OCI-LY7 (cell line): ENCODE measurements around the gene FOXA2. TPM values are rescaled to one million over a fixed set of nuclear protein-coding genes. Genes with fewer than 3 reads are reported as not detected.
"Not testable (repeated sequence)": the region's sequence is repeated elsewhere in the genome, so short reads cannot be mapped to it uniquely, and the experiment has no call there.

ENCODE experiments used
- BruUV-seq: library from RNA; stranded (reverse); fragments of 400-500 nt; replicated peaks from 2 replicates; lab custom pipeline; 2021; lab: Mats Ljungman, UMichigan
- CTCF ChIA-PET: fragments of 300-600 bp; sonication (Branson Sonifier 250); formaldehyde crosslinking; loops from one replicate; lab custom pipeline; 2022; ENCODE audit warnings: antibody characterized with exemption; ENCODE audit not compliant: unreplicated experiment; lab: Charles Lee
- POLR2A ChIA-PET: fragments of 300-600 bp; sonication (Branson Sonifier 250); formaldehyde crosslinking; loops from one replicate; lab custom pipeline; 2022; ENCODE audit warnings: antibody characterized with exemption; lab: Charles Lee
- DNase-seq: peaks from one replicate; pipeline ENCODE4 v3.0.0-alpha.2; 2015; ENCODE audit warnings: low spot score
- H2AFZ ChIP-seq: fragments of 200-600 bp; sonication (generic), shearing (Covaris generic); 2 replicates; pipeline ENCODE4 v1.6.1; 2014; ENCODE audit warnings: mild to moderate bottlenecking, antibody characterized with exemption, low read length, moderate library complexity
- H3K27ac ChIP-seq: fragments of 200-600 bp; sonication (generic); 2 replicates; pipeline ENCODE4 v1.5.1; 2014; ENCODE audit warnings: mixed run types, low read depth, mild to moderate bottlenecking, moderate library complexity, low read length, inconsistent platforms; ENCODE audit not compliant: poor library complexity, severe bottlenecking
- H3K36me3 ChIP-seq: fragments of 200-600 bp; sonication (generic); 2 replicates; pipeline ENCODE4 v1.6.1; 2014; ENCODE audit warnings: mild to moderate bottlenecking, antibody characterized with exemption, low read length, moderate library complexity, mixed read lengths; ENCODE audit not compliant: insufficient read depth
- H3K4me1 ChIP-seq: fragments of 200-600 bp; sonication (generic); 2 replicates; pipeline ENCODE4 v1.5.1; 2014; ENCODE audit warnings: mild to moderate bottlenecking, low read length; ENCODE audit not compliant: insufficient read depth, poor library complexity, severe bottlenecking
- H3K4me2 ChIP-seq: fragments of 200-600 bp; sonication (generic); 2 replicates; pipeline ENCODE4 v1.6.1; 2014; ENCODE audit warnings: mild to moderate bottlenecking, low read length
- H3K4me3 ChIP-seq: fragments of 200-600 bp; sonication (generic); 2 replicates; pipeline ENCODE4 v1.5.1; 2014; ENCODE audit warnings: mild to moderate bottlenecking, low read depth, low read length; ENCODE audit not compliant: poor library complexity, severe bottlenecking
- H3K79me2 ChIP-seq: fragments of 200-600 bp; sonication (generic); 2 replicates; pipeline ENCODE4 v1.6.1; 2016; ENCODE audit warnings: low read depth, mild to moderate bottlenecking, low read length, moderate library complexity, mixed read lengths; ENCODE audit not compliant: insufficient read depth
- H3K9me2 ChIP-seq: fragments of 200-600 bp; sonication (generic); 2 replicates; pipeline ENCODE4 v1.6.1; 2016; ENCODE audit warnings: mild to moderate bottlenecking, low read length, mixed read lengths; ENCODE audit not compliant: insufficient read depth
- H3K9me3 ChIP-seq: fragments of 200-600 bp; sonication (generic); 2 replicates; pipeline ENCODE4 v1.6.1; 2014; ENCODE audit warnings: mild to moderate bottlenecking, mixed run types, low read length, mixed read lengths
- H4K20me1 ChIP-seq: fragments of 200-600 bp; sonication (generic); 2 replicates; pipeline ENCODE4 v1.6.1; 2014; ENCODE audit warnings: mild to moderate bottlenecking, antibody characterized with exemption, low read length, moderate library complexity, mixed read lengths; ENCODE audit not compliant: insufficient read depth
- CTCF ChIP-seq: fragments of 200-600 bp; sonication (generic); conservative IDR thresholded peaks from 2 replicates; pipeline ENCODE4 v1.5.1; 2014; ENCODE audit warnings: mild to moderate bottlenecking, antibody characterized with exemption, low read length, moderate library complexity, mixed read lengths
- EZH2phosphoT487 ChIP-seq: fragments of 200-600 bp; sonication (generic); IDR thresholded peaks from 2 replicates; pipeline ENCODE4 v1.6.1; 2018; ENCODE audit warnings: low read depth, borderline replicate concordance, mild to moderate bottlenecking, mixed run types, antibody characterized with exemption, low read length, moderate library complexity, mixed read lengths
- intact Hi-C: fragments of 100-400 bp; cut with micrococcal nuclease; formaldehyde crosslinking; loops from one replicate; pipeline ENCODE4 v1.10.0; 2022; ENCODE audit not compliant: unreplicated experiment
- total RNA-seq, 2 experiments: library from RNA; depleted of rRNA in 1 of 2; stranded (reverse); fragments of >200 nt in 1 of 2; shearing (Covaris generic) in 1 of 2; gene quantifications; 2 replicates each; pipeline ENCODE4 v1.2.3, GENCODE V29; 2014 to 2022

FOXA2 gene
- total RNA-seq, 2 experiments from 2014 or later, result not detected

DNA sequence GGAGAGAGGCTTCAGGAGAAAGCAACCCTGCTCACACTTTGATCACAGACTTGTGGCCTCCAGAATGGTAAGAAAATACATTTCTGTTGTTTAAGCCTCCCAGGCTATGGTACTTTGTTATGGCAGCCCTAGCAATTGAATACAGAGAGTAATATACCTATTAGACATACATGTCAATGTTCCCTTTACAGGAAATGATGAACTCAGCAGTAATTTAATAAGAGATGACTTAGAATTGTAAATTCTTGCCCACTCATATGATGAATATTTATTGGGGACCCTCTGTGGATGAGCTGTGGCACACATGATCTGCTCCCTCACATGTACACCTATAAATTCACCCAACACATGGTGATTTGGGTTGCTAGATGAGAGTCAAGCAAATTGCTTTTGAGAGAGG, 20.4 kb upstream of the FOXA2 start:
- no peaks in the 10 kb centered on the region for H4K20me1 ChIP-seq
- no peak overlapping the region for H3K4me3 ChIP-seq
- H2AFZ ChIP-seq, result no peak overlapping the region
- H3K9me3 ChIP-seq, result no peaks in the 10 kb centered on the region
- CTCF ChIA-PET, result no interaction called here
- BruUV-seq, result no TSS peak
- no peaks in the 10 kb centered on the region for H3K79me2 ChIP-seq
- H3K4me1 ChIP-seq, result no peaks in the 10 kb centered on the region
- POLR2A ChIA-PET, result no interaction called here
- H3K27ac ChIP-seq, result no peak overlapping the region
- no peaks in the 10 kb centered on the region for H3K36me3 ChIP-seq
- intact Hi-C loops, result no loop called here
- no peaks in the 10 kb centered on the region for H3K9me2 ChIP-seq
- TF ChIP-seq CTCF (no peak), EZH2phosphoT487 (no peak)
- H3K4me2 ChIP-seq, result no peak overlapping the region
- DNase-seq, result no peak

- Histone ChIP-seq H3K4me1 (no peaks in the 10 kb centered on the region), H3K36me3 (no peaks in the 10 kb centered on the region), H3K27ac (no peak overlapping the region), H3K9me3 (no peaks in the 10 kb centered on the region), H3K4me2 (no peak overlapping the region), H3K9me2 (no peaks in the 10 kb centered on the region), H2AFZ (no peak overlapping the region), H3K4me3 (no peak overlapping the region), H4K20me1 (no peaks in the 10 kb centered on the region), H3K79me2 (no peaks in the 10 kb centered on the region)
- intact Hi-C loops, result no loop called here
- no peak for DNase-seq
- TF ChIP-seq CTCF (no peak), EZH2phosphoT487 (no peak)
- ChIA-PET POLR2A (interaction anchor here (0.6 kb wide), 1 partner anchor 333 kb away, joined by 3 read pairs; no protein-coding TSS in a partner anchor), CTCF (no interaction called here)
- BruUV-seq, result no TSS peak
These were observed 17.2 kb upstream of the FOXA2 start for GRCh38 chr20:22601361-22602141.

DNA sequence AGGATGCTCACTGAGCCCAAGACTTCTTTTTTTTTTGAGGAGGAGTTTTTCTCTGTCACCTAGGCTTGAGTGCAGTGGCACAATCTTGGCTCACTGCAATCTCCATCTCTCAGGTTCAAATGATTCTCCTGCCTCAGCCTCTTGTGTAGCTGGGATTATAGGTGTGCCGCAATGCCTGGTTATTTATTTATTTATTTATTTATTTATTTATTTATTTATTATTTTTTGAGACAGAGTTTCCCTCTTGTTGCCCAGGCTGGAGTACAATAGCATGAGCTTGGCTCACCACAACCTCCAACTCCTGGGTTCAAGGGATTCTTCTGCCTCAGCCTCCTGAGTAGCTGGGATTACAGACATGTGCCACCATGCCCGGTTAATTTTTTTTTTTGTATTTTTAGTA, 14.9 kb upstream of the FOXA2 start:
- H2AFZ ChIP-seq, H4K20me1 ChIP-seq, H3K27ac ChIP-seq, BruUV-seq, DNase-seq, POLR2A ChIA-PET, H3K9me2 ChIP-seq, H3K36me3 ChIP-seq, intact Hi-C loops, H3K4me1 ChIP-seq, CTCF ChIA-PET, H3K79me2 ChIP-seq, H3K9me3 ChIP-seq, H3K4me3 ChIP-seq, H3K4me2 ChIP-seq: not testable (repeated sequence)
